ENCODE data around the gene DUSP1.

- TF ChIP-seq CTCF (conservative IDR thresholded peaks at IDR 0.05; ENCODE audit: low read length), result no peak
- no peak for TF ChIP-seq EZH2phosphoT487 (IDR thresholded peaks at IDR 0.05; ENCODE audit: borderline replicate concordance, low read depth, low read length)
These were observed 29.1 kb upstream of the DUSP1 start for GRCh38 chr5:172800088-172800551.
